T47D (cell line): ENCODE data around the gene RASL11B.

Experiments used
- DNase-seq, 2 experiments: peaks; one replicate each; pipeline versions ENCODE4 v3.0.0 to v3.0.0-alpha.2; 2011 to 2012; ENCODE audit warnings: low read depth in 1 of 2, low spot score in 1 of 2
- JUND ChIP-seq: IDR thresholded peaks from 2 replicates; pipeline ENCODE4 v1.6.1; 2012; ENCODE audit warnings: low read depth
- in situ Hi-C: cut with HindIII; loops from 2 replicates; pipeline ENCODE4 v1.10.0; 2016; ENCODE audit warnings: low sequenced_read_pairs, low pct_unique_long_range_greater_than_20kb

The RASL11B gene

DNA sequence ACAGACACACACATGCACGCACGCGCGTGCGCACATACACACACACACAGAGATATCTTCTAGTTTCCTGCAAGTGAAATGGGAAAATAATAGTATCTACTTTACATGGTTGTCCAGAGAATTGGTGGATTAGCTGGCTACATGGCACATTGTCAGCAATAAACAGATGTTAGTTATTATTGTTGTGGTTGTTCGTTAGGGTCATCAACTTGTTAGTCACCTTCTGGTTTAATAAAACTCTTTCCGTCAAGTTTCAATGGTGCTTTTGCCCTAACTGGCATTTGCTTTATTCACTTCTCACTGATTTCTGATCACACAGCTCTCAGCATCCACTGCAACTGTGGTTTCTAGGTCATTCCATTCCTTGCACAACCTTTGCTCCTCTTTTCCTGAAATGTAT, 25.4 kb upstream of the RASL11B start:
- in situ Hi-C loops, result no loop called here
- TF ChIP-seq JUND, result no peak
- DNase-seq, result no peak

DNA sequence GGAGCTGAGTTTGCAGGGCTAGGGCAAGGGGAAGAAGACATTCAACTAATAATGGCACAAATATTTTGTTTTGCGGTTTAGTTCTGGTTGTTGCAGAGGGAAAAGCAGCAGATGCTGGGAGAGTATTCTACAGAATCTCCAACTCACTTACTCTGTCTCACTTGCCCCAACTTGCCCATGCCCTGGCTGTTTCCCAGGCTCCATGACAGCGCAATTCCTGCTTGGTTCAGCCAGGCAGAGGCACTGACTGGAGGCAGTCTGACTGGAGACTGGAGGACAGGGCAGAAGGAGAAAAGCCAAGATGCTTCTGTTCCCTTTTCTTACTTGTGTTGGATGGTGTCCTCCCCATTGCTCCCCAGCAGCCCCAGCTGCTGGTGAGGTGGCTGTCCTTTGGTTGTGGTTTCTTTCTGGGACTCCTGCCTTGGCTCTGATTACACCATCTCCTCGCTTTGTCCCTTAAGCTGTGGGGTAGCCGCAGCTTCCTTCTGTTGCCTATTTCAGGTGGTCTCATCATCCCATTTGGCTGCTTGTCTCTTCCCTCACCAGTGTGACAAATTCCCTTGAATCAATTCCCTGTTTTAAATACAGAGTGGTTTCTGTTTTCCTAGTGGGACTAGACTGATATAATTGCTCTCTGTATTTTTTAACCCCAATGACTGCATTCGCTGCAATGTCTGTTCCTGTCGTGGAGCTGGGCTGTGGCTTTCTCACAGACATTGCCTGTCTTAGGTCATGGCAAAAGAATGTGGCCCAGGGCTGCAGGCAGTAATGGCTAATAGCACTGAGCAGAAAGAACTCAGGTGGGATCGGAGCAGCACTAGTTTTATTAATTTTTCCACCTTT, 24.2 kb upstream of the RASL11B start:
- peak in 1 of 2 experiments; percentile 74 for DNase-seq
- in situ Hi-C loops, result no loop called here
- peak; percentile 27; the same call in 1 of the 2 replicates for TF ChIP-seq JUND

- in situ Hi-C loops, result no loop called here
- no peak for TF ChIP-seq JUND
- no peak for DNase-seq
Observed at GRCh38 chr4:52838729-52839586, 23.2 kb upstream of the RASL11B start.

GRCh38 chr4:52840531-52841370, 21.4 kb upstream of the RASL11B start:
- TF ChIP-seq JUND, result peak; percentile 46
- in situ Hi-C loops, result no loop called here
- DNase-seq, result peak in 1 of 2 experiments; percentile 76

DNA sequence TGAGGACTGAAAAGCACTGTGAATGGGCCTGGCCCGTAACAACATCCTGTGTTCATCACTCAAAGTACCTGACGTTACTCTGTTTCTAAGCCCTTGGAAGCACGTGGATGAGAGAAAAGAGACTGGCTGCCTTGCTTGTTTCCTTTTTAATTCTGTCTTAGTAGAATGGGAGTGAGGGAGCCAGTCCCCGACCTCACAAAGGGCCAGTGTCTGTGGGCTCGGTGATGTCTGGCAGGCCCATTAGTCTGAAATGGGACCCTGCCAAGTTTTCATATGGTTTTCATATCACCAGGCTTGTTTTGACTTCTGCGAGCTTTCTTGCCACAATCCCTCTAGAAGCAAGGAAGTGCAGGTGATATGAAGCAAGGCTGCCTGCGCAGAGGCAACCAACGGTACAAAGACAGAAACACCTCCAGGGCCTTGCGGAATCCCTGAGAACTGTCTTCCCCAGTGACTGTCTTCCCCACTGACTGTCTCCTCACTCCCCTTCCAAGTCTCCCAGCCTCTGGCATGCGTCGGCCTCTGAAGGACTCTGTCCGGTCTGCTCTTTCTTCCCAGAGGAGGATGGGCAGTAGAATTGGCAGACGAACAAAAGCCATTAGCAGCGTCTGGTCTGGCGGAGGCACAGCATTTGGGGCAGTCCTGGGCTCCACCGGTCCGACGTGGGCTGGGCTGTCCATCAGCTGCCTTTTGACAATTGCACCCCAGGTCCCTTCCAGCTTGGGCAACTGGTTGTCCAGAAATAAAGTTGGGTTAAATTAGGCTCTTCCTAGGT, 20.2 kb upstream of the RASL11B start:
- in situ Hi-C loops, result no loop called here
- no peak for TF ChIP-seq JUND
- DNase-seq, result no peak

DNA sequence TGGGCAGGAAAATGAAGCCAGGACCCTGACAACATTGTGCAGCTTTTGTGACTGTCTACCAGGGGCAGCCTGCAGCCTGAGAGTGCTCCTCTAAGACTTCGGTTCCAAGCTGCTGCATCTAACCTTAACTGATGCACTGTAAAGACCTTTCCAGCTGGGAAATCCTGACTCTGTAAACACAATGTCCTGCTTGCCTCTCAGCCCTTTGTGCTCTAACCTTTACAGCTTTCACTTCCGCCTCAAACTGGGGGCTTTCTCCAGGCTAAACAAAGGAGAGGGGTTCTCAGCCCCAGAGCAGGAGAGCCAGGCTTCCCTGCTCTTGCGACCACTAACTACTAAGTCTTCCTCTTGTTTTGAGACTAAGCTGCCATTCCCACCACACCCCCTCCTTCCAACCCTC, 19.3 kb upstream of the RASL11B start:
- in situ Hi-C loops, result no loop called here
- DNase-seq, result no peak
- TF ChIP-seq JUND, result no peak

- TF ChIP-seq JUND, result no peak
- no peak for DNase-seq
- in situ Hi-C loops, result no loop called here
Observed at GRCh38 chr4:52843351-52843750, 18.8 kb upstream of the RASL11B start.

- no peak for DNase-seq
- TF ChIP-seq JUND, result no peak
- in situ Hi-C loops, result no loop called here
Observed at GRCh38 chr4:52843958-52844357, 18.2 kb upstream of the RASL11B start.

DNA sequence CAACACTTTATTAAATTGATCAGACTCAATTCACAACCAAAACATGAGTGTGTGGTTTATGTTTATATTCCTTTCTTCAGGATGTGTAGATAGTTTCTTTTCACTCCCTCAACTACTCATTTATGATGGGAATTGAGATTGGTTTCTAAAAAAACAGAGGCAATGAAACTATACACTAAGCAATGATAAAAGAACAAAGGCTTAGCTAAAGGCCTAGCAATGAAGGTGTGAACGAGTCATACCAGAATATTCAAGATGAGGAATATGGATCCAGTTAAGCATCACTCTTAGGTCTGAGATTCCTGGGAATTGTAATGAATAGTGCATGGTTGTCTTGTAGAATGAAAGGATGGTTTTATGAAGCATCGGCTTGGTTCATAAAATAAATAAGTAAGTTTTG, 17.5 kb upstream of the RASL11B start:
- DNase-seq, result no peak
- no peak for TF ChIP-seq JUND
- in situ Hi-C loops, result no loop called here

DNA sequence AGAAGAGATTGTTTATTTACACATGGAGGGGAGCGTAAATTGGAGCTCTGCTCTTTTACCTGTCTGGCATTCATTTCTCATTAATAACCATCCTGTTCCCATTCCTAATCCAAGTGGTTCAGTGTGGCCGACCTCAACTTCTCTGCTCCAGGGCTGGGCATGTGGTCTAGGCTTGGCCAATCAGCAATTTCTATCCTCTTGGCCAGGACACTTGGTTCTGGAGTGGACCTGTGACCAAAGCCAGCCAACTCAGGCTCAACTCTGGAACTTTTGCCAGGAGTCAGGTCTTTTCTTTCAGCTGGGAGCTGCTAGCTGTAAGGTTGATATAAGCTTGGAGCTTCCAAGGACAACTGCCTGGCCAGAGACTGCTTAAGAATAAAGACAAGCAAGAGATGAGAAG, 15.6 kb upstream of the RASL11B start:
- TF ChIP-seq JUND, result no peak
- DNase-seq, result no peak
- in situ Hi-C loops, result no loop called here

GRCh38 chr4:52848254-52848653, 13.9 kb upstream of the RASL11B start:
- in situ Hi-C loops, result no loop called here
- peak; percentile 70; the same call in 1 of the 2 replicates for TF ChIP-seq JUND
- peak; percentile 13 to 86 for DNase-seq
